T-helper 2 cell (primary cell): ENCODE results near the gene CCDC74B.
A peak's percentile ranks its signal among the peaks of the same experiment; 100 is the strongest.
"Not testable (repeated sequence)": the region's sequence is repeated elsewhere in the genome, so short reads cannot be mapped to it uniquely, and the experiment has no call there.

Experiments
- DNase-seq, 5 experiments: peaks; one replicate each; pipeline versions ENCODE4 v3.0.0 to v3.0.0-alpha.2; 2012 to 2022

The CCDC74B gene

GRCh38 chr2:130148515-130148914 is 3.6 kb upstream of the CCDC74B start:
- DNase-seq = not testable (repeated sequence)

- DNase-seq = peak in 1 of 5 experiments; percentile 20
These were observed 1.5 kb downstream of the CCDC74B start for GRCh38 chr2:130143266-130144039.

GRCh38 chr2:130142396-130143265 is 2.3 kb downstream of the CCDC74B start:
- not testable (repeated sequence) for DNase-seq

- DNase-seq = not testable (repeated sequence)
These were observed 3.1 kb downstream of the CCDC74B start for GRCh38 chr2:130141645-130142370.

- DNase-seq = not testable (repeated sequence)
These were observed 3.9 kb downstream of the CCDC74B start for GRCh38 chr2:130141002-130141401.

- not testable (repeated sequence) for DNase-seq
These were observed 4.4 kb downstream of the CCDC74B start for GRCh38 chr2:130140516-130140915.

GRCh38 chr2:130139331-130140280 is 5.3 kb downstream of the CCDC74B start:
- not testable (repeated sequence) for DNase-seq

GRCh38 chr2:130138841-130139251 is 6.1 kb downstream of the CCDC74B start:
- not testable (repeated sequence) for DNase-seq

GRCh38 chr2:130138326-130138725 is 6.6 kb downstream of the CCDC74B start:
- not testable (repeated sequence) for DNase-seq

GRCh38 chr2:130137118-130137517 is 7.8 kb downstream of the CCDC74B start:
- not testable (repeated sequence) for DNase-seq

GRCh38 chr2:130136546-130136945 is 8.4 kb downstream of the CCDC74B start:
- not testable (repeated sequence) for DNase-seq

- no peak for DNase-seq
These were observed 9.0 kb downstream of the CCDC74B start for GRCh38 chr2:130135692-130136541.

GRCh38 chr2:130129120-130129829 is 15.6 kb downstream of the CCDC74B start, which contains the start of gene POTEF:
Gene POTEF (minus strand): TSS chr2:130129222. CDS start chr2:130120515, 8,707 bp downstream.
- DNase-seq = not testable (repeated sequence)

GRCh38 chr2:130128464-130128863 is 16.4 kb downstream of the CCDC74B start:
- DNase-seq = not testable (repeated sequence)

GRCh38 chr2:130127726-130128125 is 17.2 kb downstream of the CCDC74B start:
- DNase-seq = not testable (repeated sequence)

GRCh38 chr2:130120924-130121323 is 24.0 kb downstream of the CCDC74B start:
- not testable (repeated sequence) for DNase-seq

- DNase-seq = not testable (repeated sequence)
These were observed 42.1 kb downstream of the CCDC74B start for GRCh38 chr2:130102597-130103363.
